Right lung (tissue), 5 donors: ENCODE measurements around the gene CASS4. TPM values are rescaled to one million over a fixed set of nuclear protein-coding genes. Genes with fewer than 3 reads are reported as not detected.
A peak's percentile ranks its signal among the peaks of the same experiment; 100 is the strongest.

Experiments used
- DNase-seq, 2 donors: peaks; one replicate each; pipeline ENCODE4 v3.0.0-alpha.2; 2013
- polyA plus RNA-seq, 5 donors: library from polyadenylated mRNA; unstranded; fragments of 120-200 nt; gene quantifications; one replicate each; pipeline versions ENCODE4 v1.2.1 to v1.2.3, GENCODE V29; 2013; ENCODE audit warnings: inconsistent platforms in 1 of 5, low replicate concordance in 1 of 5; ENCODE audit not compliant: insufficient read length in 5 of 5, insufficient read depth in 1 of 5

The CASS4 gene
- polyA plus RNA-seq, 5 donors: 20.4 to 25.3 (median 23.9) TPM

GRCh38 chr20:56422076-56422823 is 10.2 kb downstream of the CASS4 start:
- no peak for DNase-seq

GRCh38 chr20:56422824-56423189 is 10.7 kb downstream of the CASS4 start:
- DNase-seq: no peak

GRCh38 chr20:56423211-56423610 is 11.2 kb downstream of the CASS4 start:
- DNase-seq: no peak

- DNase-seq: peak; percentile 69 to 74
These were observed 11.8 kb downstream of the CASS4 start for GRCh38 chr20:56423886-56424285.

DNA sequence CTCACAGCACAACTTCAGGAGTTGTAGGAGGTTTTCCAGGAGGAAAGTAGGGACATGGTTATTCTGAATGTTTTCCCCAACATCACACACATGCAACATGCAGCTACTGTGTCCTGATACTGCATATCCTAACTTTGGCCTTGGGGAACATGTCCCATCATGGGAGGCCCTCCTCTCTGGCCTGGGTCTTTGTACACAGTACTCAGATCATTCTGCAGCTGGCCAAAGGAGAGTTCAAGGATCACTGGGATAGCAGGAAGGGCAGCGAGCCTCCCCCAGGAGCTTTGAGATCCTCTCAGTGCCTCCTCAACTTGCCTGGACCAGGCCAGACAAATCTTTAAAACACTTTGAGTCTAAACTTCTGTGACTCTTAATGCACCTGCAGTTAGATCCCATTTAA is 12.9 kb downstream of the CASS4 start:
- DNase-seq: no peak

GRCh38 chr20:56426026-56426425 is 14.0 kb downstream of the CASS4 start:
- no peak for DNase-seq

DNA sequence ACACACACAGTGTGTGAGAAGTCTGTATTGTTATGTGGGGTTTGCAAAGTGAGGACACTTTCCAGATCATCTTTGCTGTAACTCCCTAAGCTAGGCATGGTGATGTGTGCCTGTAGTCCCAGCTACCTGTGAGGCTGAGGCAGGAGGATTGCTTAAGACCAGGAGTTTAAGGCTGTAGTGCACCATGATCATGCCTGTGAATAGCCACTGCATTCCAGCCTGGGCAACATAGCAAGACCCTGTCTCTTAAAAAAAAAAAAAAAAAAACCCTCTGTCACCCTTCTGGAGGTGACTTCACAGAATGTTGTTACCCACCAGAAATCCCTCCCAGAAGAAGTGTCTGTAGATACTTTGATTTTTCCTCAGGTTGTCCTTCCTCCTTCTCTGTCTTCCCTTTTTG is 14.9 kb downstream of the CASS4 start:
- DNase-seq: no peak

DNA sequence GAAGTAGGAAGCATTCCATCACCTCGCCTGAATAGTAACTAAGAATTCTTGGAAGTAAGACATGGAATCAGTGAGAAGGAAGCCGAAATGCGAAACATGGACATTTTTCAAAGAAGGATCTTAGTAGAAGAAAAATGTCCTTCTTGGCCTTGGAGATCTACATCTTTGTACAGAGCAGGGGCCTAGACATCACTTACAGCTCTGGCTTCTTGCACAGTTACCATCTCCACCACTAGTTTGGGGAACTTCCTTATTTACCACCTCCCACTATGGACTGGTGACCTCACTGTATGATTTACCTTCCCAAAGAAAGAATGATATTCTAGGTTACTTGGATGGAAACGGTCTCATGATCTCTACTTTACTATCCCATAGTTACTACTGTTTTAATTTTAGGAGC is 15.7 kb downstream of the CASS4 start:
- DNase-seq: no peak

- DNase-seq: no peak
These were observed 16.4 kb downstream of the CASS4 start for GRCh38 chr20:56428410-56428809.

DNA sequence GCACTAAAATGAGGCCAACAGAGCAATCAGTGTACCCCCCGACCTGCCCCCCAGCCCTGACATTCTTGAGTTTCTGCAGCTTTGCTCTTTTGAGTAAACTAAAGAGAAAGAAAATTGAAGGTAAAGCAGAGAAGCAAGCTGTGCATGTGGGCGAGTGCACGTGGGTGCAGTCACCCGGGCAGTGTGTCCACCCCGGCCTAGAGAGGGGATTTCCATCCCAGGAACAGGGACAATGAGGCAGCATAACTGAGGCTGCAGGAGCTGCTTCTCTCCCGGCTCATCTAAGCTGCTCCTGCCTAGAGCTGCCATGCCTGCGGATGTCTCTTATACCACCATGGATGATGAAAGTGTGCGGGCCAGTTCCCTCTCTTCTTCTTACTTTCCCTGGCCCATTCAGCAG is 16.8 kb downstream of the CASS4 start:
- no peak for DNase-seq

GRCh38 chr20:56429502-56429901 is 17.4 kb downstream of the CASS4 start:
- no peak for DNase-seq

GRCh38 chr20:56429941-56430340 is 17.9 kb downstream of the CASS4 start:
- DNase-seq: no peak

DNA sequence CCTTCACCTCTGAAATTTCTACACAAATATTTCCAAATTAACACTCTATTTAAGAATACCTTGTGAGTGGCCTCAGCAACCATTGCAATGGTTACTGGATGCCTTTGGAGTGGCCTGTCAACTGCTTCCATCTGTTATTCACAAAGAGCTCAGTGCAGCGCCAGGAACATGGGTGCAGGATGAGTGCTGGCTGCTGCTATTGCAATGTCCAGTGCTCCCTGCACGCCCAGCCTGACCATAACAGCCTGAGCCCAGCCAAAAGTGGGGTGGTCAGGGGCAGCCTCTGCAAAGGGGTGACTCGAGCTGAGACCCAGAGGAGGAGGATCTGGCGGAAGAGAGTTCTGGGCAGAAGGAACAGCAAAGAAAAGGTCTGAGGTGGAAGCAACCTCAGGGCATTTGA is 18.4 kb downstream of the CASS4 start:
- peak; percentile 74 for DNase-seq

GRCh38 chr20:56430957-56431356 is 18.9 kb downstream of the CASS4 start:
- no peak for DNase-seq

- DNase-seq: no peak
These were observed 19.4 kb downstream of the CASS4 start for GRCh38 chr20:56431471-56431870.

DNA sequence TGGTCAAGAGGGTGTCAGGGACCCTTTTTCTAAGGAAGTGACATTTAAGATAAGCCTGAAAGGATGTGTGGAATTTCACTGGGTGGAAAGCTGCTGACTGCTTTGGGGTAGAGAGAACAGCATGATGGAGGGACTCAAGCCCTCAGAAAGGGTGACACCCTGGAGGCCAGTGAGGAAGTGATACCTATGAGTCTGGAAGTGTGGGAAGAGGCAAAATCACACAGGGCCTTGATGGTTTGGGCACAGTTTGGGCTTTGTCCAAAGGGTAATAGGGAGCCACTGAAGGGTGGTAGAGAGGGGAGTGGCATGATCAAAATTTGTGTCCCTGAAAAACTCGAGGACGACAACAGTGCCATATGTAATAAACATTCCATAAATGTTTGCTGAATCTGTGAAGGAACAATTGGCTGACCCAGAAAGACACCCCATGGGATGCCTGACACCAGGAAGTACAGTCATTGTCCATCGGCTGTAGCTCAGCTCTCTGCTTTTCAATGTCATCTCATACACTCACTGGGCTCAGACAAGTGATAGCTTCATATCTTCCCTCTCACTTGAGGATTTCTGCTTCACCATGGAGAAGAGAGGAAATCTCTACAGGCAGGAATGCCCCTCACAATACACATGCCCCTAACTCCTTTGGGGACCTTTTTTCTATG is 21.3 kb downstream of the CASS4 start:
- no peak for DNase-seq

DNA sequence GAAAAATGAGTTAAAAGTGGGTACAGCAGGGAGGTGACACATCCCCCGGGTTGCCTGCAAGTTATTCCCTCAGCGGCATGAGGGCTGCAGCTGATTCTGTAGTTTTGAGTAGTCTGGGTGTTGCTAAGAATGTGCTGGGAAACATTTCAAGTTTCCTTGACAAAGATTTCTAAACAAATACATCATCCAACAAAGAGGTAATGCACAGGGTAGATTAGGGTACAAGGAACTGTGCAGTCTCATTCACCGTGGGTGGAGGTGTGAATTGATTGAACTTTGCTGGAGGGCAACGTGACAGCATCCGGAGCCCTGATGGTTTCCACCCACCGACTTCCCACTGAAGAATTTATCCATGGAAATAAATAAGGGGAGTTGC is 21.8 kb downstream of the CASS4 start:
- DNase-seq: peak; percentile 51 to 66

- no peak for DNase-seq
These were observed 25.3 kb downstream of the CASS4 start for GRCh38 chr20:56437196-56437960.

- no peak for DNase-seq
These were observed 26.2 kb downstream of the CASS4 start for GRCh38 chr20:56438284-56438683.

GRCh38 chr20:56439771-56440291 is 27.8 kb downstream of the CASS4 start:
- DNase-seq: peak; percentile 90 to 92

GRCh38 chr20:56440346-56441007 is 28.4 kb downstream of the CASS4 start:
- no peak for DNase-seq
